Kidney (tissue), 14 donors: ENCODE results near the gene B3GNT3. TPM values are rescaled to one million over a fixed set of nuclear protein-coding genes. Genes with fewer than 3 reads are reported as not detected.

ENCODE experiments used
- DNase-seq, 5 donors: peaks; one replicate each; pipeline ENCODE4 v3.0.0-alpha.2; 2013 to 2020
- FAIRE-seq: peaks from 2 replicates; lab custom pipeline; 2012; peaks lifted over from hg19 to GRCh38; lab: Jason Lieb, UNC
- H3K27ac ChIP-seq, 2 donors: one replicate each; pipeline ENCODE4 v1.7.0; 2013; ENCODE audit warnings: low read depth in 2 of 2, low read length in 2 of 2, inconsistent platforms in 1 of 2
- H3K27me3 ChIP-seq: one replicate; pipeline ENCODE4 v1.7.1; 2013; ENCODE audit warnings: low read length, inconsistent platforms; ENCODE audit not compliant: control insufficient read depth, insufficient read depth
- H3K36me3 ChIP-seq, 3 donors: one replicate each; pipeline versions ENCODE4 v1.7.0 to v1.7.1; 2013; ENCODE audit warnings: low read length in 3 of 3, control low read depth in 1 of 3, inconsistent platforms in 1 of 3; ENCODE audit not compliant: insufficient read depth in 3 of 3, control insufficient read depth in 2 of 3
- H3K4me1 ChIP-seq, 3 donors: one replicate each; pipeline versions ENCODE4 v1.7.0 to v1.7.1; 2013; ENCODE audit warnings: low read length in 3 of 3, inconsistent platforms in 1 of 3, low read depth in 1 of 3; ENCODE audit not compliant: control insufficient read depth in 2 of 3, insufficient read depth in 2 of 3
- H3K4me3 ChIP-seq, 3 donors: one replicate each; pipeline versions ENCODE4 v1.7.0 to v1.8.1; 2013; ENCODE audit warnings: low read length in 3 of 3, control low read depth in 1 of 3, inconsistent platforms in 1 of 3
- H3K9ac ChIP-seq, 3 donors: one replicate each; pipeline versions ENCODE4 v1.7.0 to v1.7.1; 2013; ENCODE audit warnings: low read length in 3 of 3, control low read depth in 1 of 3, inconsistent platforms in 1 of 3
- H3K9me3 ChIP-seq, 3 donors: one replicate each; pipeline versions ENCODE4 v1.7.0 to v1.7.1; 2013; ENCODE audit warnings: low read length in 3 of 3, control low read depth in 1 of 3, inconsistent platforms in 1 of 3; ENCODE audit not compliant: control insufficient read depth in 2 of 3, insufficient read depth in 1 of 3
- CTCF ChIP-seq: IDR thresholded peaks from 3 replicates; pipeline ENCODE4 v1.5.1; 2012; ENCODE audit warnings: mild to moderate bottlenecking, moderate library complexity, borderline replicate concordance; ENCODE audit not compliant: insufficient read depth; ENCODE audit errors: extremely low read depth
- intact Hi-C: fragments of 100-400 bp; cut with DNase I; formaldehyde crosslinking; loops from one replicate; pipeline ENCODE4 v1.11.1; 2022
- polyA plus RNA-seq: library from polyadenylated mRNA; stranded (reverse); fragments of 350-450 nt; fragmentation: Illumina TruSeq; extraction: RNeasy Lipid Tissue Mini Kit (QIAGEN cat#74804); gene quantifications from one replicate; pipeline ENCODE4 v1.2.3, GENCODE V29; 2014; ENCODE audit warnings: low read depth, low replicate concordance; ENCODE audit not compliant: insufficient read depth
- total RNA-seq: library from RNA; stranded (reverse); fragmentation: NEBNext Ultra II Directional; extraction: Animal tissue kit (Norgen Biotek cat#: 25700); gene quantifications from one replicate; pipeline ENCODE4 v1.2.1, GENCODE V29; 2021
- donor health status: control.
- donor health status: control.
- donor health status: control.
- donor health status: control.
- donor health status: control.
- donor health status: DM: yes; HTN: yes; CAD: no.
- donor health status: Normal renal cell carcinoma (clear cell type).

The B3GNT3 gene
- total and polyA plus RNA-seq, 2 donors from 2014 or later: 2.0 to 36.2 TPM

GRCh38 chr19:17802137-17802858 is 7.4 kb downstream of the B3GNT3 start:
- Histone ChIP-seq H3K4me3 (no peak overlapping the region), H3K27ac (no peak overlapping the region), H3K27me3 (no peaks in the 10 kb centered on the region), H3K4me1 (peaks cover 0 to 2% (median 0%) of the 10 kb centered on the region in 3 donors), H3K9ac (no peak overlapping the region), H3K9me3 (no peaks in the 10 kb centered on the region), H3K36me3 (no peaks in the 10 kb centered on the region)
- FAIRE-seq (no peak), DNase-seq (no peak)
- TF ChIP-seq CTCF: no peak
- intact Hi-C loops: no loop called here

GRCh38 chr19:17803264-17803896 is 8.4 kb downstream of the B3GNT3 start:
- H3K4me1 ChIP-seq: no peaks in the 10 kb centered on the region
- H3K27ac ChIP-seq: no peak overlapping the region
- no peak for FAIRE-seq
- intact Hi-C loops: no loop called here
- H3K4me3 ChIP-seq: no peak overlapping the region
- H3K36me3 ChIP-seq: no peaks in the 10 kb centered on the region
- H3K9ac ChIP-seq: no peak overlapping the region
- DNase-seq: no peak
- no peaks in the 10 kb centered on the region for H3K9me3 ChIP-seq
- H3K27me3 ChIP-seq: no peaks in the 10 kb centered on the region
- no peak for TF ChIP-seq CTCF

- intact Hi-C loops: no loop called here
- Histone ChIP-seq H3K4me1 (no peaks in the 10 kb centered on the region), H3K9me3 (no peaks in the 10 kb centered on the region), H3K4me3 (no peak overlapping the region), H3K9ac (no peak overlapping the region), H3K27me3 (no peaks in the 10 kb centered on the region), H3K36me3 (no peaks in the 10 kb centered on the region), H3K27ac (no peak overlapping the region)
- no peak for TF ChIP-seq CTCF
- DNase-seq: no peak
- FAIRE-seq: no peak
Measured at GRCh38 chr19:17805427-17805826, 10.5 kb downstream of the B3GNT3 start.
